Measurements from ENCODE around the gene KRTAP21-2. TPM values are rescaled to one million over a fixed set of nuclear protein-coding genes. Genes with fewer than 3 reads are reported as not detected.

The KRTAP21-2 gene
- total RNA-seq, 1 donor from 2014 or later, result not detected

DNA sequence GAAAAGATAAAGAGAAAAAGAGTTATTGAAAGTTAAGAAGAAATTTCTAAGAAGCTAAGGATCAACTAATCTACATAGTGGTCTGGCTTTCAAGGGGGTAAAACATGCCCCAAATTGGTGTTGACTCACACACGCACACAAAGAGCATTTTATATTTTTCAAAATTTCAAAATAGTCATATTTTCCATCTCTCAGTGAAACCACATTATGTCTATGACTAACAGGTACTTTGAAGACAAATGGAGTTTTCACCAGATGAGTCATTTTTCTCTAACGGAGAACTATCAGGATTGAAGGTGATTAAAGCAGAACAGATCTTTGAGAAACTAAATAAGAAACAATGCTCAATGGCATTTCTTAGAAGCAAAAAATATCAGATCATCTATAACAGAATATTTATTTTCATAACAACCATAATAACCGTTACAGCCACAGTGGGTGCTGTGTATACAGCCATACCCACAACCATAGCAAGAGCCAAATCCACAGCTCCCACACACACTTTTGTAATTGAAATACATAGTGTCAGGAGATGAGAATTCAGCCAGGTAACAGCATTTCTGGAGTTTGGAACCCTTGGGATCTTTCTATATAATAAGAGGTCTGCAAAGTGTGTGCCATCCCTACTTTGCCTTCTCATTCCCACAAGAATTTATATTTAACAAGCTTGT is 28.7 kb downstream of the KRTAP21-2 start, which contains the start of gene KRTAP21-3:
Gene KRTAP21-3 (minus strand): TSS at position 539 of the 671 bp plus-strand sequence. CDS start 18 bp downstream, at position 521.
- no peaks in the 10 kb centered on the region for H3K4me1 ChIP-seq
- TF ChIP-seq, protein P1, sequence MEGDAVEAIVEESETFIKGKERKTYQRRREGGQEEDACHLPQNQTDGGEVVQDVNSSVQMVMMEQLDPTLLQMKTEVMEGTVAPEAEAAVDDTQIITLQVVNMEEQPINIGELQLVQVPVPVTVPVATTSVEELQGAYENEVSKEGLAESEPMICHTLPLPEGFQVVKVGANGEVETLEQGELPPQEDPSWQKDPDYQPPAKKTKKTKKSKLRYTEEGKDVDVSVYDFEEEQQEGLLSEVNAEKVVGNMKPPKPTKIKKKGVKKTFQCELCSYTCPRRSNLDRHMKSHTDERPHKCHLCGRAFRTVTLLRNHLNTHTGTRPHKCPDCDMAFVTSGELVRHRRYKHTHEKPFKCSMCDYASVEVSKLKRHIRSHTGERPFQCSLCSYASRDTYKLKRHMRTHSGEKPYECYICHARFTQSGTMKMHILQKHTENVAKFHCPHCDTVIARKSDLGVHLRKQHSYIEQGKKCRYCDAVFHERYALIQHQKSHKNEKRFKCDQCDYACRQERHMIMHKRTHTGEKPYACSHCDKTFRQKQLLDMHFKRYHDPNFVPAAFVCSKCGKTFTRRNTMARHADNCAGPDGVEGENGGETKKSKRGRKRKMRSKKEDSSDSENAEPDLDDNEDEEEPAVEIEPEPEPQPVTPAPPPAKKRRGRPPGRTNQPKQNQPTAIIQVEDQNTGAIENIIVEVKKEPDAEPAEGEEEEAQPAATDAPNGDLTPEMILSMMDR (IDR thresholded peaks at IDR 0.05; ENCODE audit: borderline replicate concordance), result no peak
- intact Hi-C loops (cut with micrococcal nuclease), result no loop called here
- DNase-seq, result no peak
- H3K27ac ChIP-seq (replicated peaks), result no peak within 1 kb of the TSS
- H3K27me3 ChIP-seq (ENCODE audit: low read depth), result no peaks in the 10 kb centered on the region
- H3K4me3 ChIP-seq, result no peak within 1 kb of the TSS
- no peaks in the 10 kb centered on the region for H3K36me3 ChIP-seq
- peaks cover 6% of the 10 kb centered on the region for H3K9me3 ChIP-seq (replicated peaks)

DNA sequence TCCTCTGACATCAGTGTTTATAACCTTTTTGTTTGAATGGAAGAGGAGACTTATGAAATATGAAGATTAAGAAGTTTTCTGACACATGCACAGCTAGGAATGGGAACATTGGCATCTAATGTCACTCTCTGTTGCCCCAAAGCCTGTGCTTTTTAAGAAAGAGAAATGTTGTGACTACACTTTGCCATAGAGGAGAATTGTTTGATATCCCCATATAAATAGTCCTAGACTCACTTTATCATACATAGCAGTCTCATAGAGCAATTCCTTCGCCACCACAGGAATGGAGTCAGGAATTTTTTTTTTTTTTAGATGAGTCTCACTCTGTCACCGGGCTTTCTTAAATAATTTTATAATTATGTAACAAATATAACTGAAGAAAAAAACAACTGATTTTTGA is 30.0 kb downstream of the KRTAP21-2 start:
- intact Hi-C loops (cut with micrococcal nuclease), result no loop called here
- Histone ChIP-seq H3K36me3 (no peaks in the 10 kb centered on the region), H3K4me3 (no peak overlapping the region), H3K4me1 (no peaks in the 10 kb centered on the region), H3K9me3 (replicated peaks) (peaks cover 19% of the 10 kb centered on the region), H3K27ac (replicated peaks) (no peak overlapping the region), H3K27me3 (ENCODE audit: low read depth) (no peaks in the 10 kb centered on the region)
- TF ChIP-seq, protein P1 (IDR thresholded peaks at IDR 0.05; ENCODE audit: borderline replicate concordance), result no peak
- DNase-seq, result no peak

DNA sequence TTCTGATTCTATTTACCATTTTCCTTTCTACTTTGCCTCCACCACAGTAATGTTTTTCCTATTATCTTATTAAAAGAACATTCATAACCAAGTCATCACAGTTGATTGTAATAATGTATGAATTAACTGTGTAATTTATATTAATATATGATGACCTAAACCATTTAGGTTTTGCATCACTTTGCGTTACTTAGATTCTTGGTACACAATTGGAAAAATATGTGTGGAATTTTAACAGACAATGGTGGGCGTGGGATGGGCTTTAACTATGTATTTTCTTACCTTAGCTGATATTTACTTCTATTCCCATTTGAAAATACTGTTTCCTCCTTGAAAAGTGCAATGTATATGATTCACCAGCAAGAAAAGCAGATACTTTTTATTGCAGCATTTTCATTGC is 32.1 kb downstream of the KRTAP21-2 start:
- Histone ChIP-seq H3K36me3 (no peaks in the 10 kb centered on the region), H3K4me3 (no peak overlapping the region), H3K27ac (replicated peaks) (no peak overlapping the region), H3K9me3 (replicated peaks) (peaks cover 25% of the 10 kb centered on the region), H3K4me1 (no peaks in the 10 kb centered on the region), H3K27me3 (ENCODE audit: low read depth) (no peaks in the 10 kb centered on the region)
- no peak for DNase-seq
- intact Hi-C loops (cut with micrococcal nuclease), result no loop called here
- TF ChIP-seq, protein P1 (IDR thresholded peaks at IDR 0.05; ENCODE audit: borderline replicate concordance), result no peak

DNA sequence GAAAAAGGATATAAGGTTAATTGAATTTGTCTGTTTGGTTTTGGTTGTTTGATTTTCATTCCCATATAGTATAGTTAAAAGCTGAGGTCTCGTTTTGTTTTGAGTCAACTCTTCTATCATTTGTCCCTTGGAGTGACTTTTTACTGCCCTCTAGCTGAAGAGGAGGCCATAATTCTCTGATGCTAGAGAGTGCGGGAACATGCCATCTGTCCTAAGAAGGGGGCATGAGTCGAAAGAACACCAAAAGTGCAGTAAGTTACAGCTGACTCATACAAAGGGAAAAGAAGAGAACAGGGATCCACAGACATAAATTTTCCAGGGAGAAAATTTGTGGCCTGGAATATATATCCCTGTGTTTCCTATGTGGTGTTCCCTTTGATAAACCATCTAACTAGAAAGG is 32.6 kb downstream of the KRTAP21-2 start:
- intact Hi-C loops (cut with micrococcal nuclease), result no loop called here
- DNase-seq, result no peak
- TF ChIP-seq, protein P1 (IDR thresholded peaks at IDR 0.05; ENCODE audit: borderline replicate concordance), result no peak

DNA sequence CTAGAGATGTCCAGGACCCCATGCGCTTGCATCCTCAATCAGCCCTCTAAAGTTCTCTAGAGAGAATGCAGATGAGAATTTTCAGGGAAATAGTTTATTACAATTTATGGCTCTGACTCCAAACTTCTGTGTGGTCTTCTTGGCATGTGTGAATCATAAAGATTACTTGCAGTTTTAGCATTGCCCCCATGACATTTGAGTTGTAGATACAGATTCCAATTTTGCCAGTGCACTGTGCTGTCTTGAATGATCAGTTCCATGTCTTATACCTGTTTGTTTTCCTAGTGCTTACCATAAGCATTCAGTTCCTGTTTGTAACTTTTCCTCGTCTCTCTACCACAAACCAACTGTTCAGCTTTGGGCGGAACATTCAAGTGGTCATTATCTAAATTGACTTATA is 33.3 kb downstream of the KRTAP21-2 start:
- Histone ChIP-seq H3K9me3 (replicated peaks) (peaks cover 25% of the 10 kb centered on the region), H3K27ac (replicated peaks) (no peak overlapping the region), H3K27me3 (ENCODE audit: low read depth) (no peaks in the 10 kb centered on the region), H3K36me3 (no peaks in the 10 kb centered on the region), H3K4me3 (no peak overlapping the region), H3K4me1 (no peaks in the 10 kb centered on the region)
- DNase-seq, result no peak
- TF ChIP-seq, protein P1 (IDR thresholded peaks at IDR 0.05; ENCODE audit: borderline replicate concordance), result no peak
- intact Hi-C loops (cut with micrococcal nuclease), result no loop called here

More for the DNA sequence above, 32.6 kb downstream of the KRTAP21-2 start:
- Histone ChIP-seq H3K36me3 (no peaks in the 10 kb centered on the region), H3K27me3 (ENCODE audit: low read depth) (no peaks in the 10 kb centered on the region), H3K4me1 (no peaks in the 10 kb centered on the region), H3K4me3 (no peak overlapping the region), H3K9me3 (replicated peaks) (peaks cover 25% of the 10 kb centered on the region), H3K27ac (replicated peaks) (no peak overlapping the region)
